SKM-1 treated with dmso at 0.1 percent for 144 hours (cell line): ENCODE results near the gene TMEM203.

Experiments used
- DNase-seq: peaks from one replicate; lab custom pipeline; 2025; ENCODE audit not compliant: unreplicated experiment; lab: John Stamatoyannopoulos, UW

Gene TMEM203

GRCh38 chr9:137167747-137168572, 37.5 kb downstream of the TMEM203 start:
- DNase-seq = no peak

- DNase-seq = no peak
Measured at GRCh38 chr9:137167277-137167746, 38.1 kb downstream of the TMEM203 start.

- DNase-seq = no peak
Measured at GRCh38 chr9:137166380-137167229, 38.8 kb downstream of the TMEM203 start.

GRCh38 chr9:137165250-137165836, 40.1 kb downstream of the TMEM203 start:
- no peak for DNase-seq

- DNase-seq = no peak
Measured at GRCh38 chr9:137164370-137165249, 40.8 kb downstream of the TMEM203 start.

- DNase-seq = no peak
Measured at GRCh38 chr9:137163805-137164204, 41.6 kb downstream of the TMEM203 start.

GRCh38 chr9:137163365-137163715, 42.1 kb downstream of the TMEM203 start:
- DNase-seq = no peak

GRCh38 chr9:137162505-137163364, 42.7 kb downstream of the TMEM203 start:
- no peak for DNase-seq

- DNase-seq = no peak
Measured at GRCh38 chr9:137161558-137162486, 43.6 kb downstream of the TMEM203 start.

GRCh38 chr9:137160716-137161557, 44.5 kb downstream of the TMEM203 start:
- DNase-seq = no peak

- no peak for DNase-seq
Measured at GRCh38 chr9:137160054-137160425, 45.4 kb downstream of the TMEM203 start.

- DNase-seq = no peak
Measured at GRCh38 chr9:137159105-137160053, 46.1 kb downstream of the TMEM203 start.

GRCh38 chr9:137158625-137159024, 46.8 kb downstream of the TMEM203 start:
- no peak for DNase-seq

GRCh38 chr9:137157618-137158415, 47.6 kb downstream of the TMEM203 start:
- no peak for DNase-seq

- no peak for DNase-seq
Measured at GRCh38 chr9:137156567-137157375, 48.7 kb downstream of the TMEM203 start.
